GM15510 (cell line): ENCODE data around the gene SOS1.

Experiments used
- POLR2A ChIP-seq: IDR thresholded peaks from 3 replicates; pipeline ENCODE4 v1.6.1; 2011; ENCODE audit warnings: borderline replicate concordance; ENCODE audit not compliant: insufficient read length; ENCODE audit errors: extremely low read depth

Gene SOS1

GRCh38 chr2:38943784-38944183, 177.1 kb downstream of the SOS1 start:
- TF ChIP-seq POLR2A: no peak

GRCh38 chr2:38940746-38941145, 180.1 kb downstream of the SOS1 start:
- TF ChIP-seq POLR2A: no peak

GRCh38 chr2:38937548-38937947, 183.3 kb downstream of the SOS1 start:
- TF ChIP-seq POLR2A: no peak

GRCh38 chr2:38935568-38936172, 185.2 kb downstream of the SOS1 start:
- no peak for TF ChIP-seq POLR2A

GRCh38 chr2:38934742-38935141, 186.1 kb downstream of the SOS1 start:
- no peak for TF ChIP-seq POLR2A

GRCh38 chr2:38933653-38934052, 187.2 kb downstream of the SOS1 start:
- no peak for TF ChIP-seq POLR2A

- TF ChIP-seq POLR2A: no peak
Measured at GRCh38 chr2:38932586-38932985, 188.3 kb downstream of the SOS1 start.
